ENCODE measurements around the gene STPG1.

The STPG1 gene

DNA sequence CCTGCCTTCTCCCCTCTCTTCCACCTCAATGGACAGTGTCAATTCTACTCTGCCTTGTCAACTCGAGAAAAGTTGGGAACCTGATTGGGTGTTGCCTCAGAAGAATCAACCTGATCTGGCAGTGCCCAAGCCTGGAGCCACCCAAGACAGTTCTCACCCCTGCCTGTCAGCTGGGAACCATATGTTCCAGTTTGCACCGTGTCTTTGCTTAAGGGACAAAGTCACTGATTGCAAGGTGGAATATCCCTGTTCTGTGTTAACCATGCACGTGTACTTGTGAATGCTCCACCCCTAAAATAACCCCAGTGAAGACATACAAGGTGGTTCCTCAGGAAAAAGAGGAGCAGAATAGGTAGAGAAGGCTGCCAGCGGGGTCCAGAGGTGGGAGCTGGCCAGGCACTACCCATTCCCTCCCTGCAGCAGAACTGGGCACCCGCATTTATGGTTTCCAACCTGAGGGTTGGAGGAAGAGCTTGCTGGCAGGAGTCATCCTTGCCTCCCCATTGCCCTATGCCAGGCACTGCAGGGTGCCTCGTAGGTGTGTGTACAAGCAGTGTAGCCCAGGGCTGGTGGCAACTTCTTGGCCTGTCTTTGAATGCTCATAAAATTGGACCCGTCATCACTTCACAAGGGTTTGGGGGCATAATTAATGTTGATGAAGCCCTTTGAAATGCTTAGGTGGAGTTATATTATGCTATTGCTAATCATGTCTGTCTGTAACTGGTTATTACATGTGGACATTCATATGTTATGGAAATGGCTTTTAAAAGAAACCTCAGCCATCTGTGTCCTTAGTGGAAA is 13.4 kb upstream of the STPG1 start:
- no peak for DNase-seq (ENCODE audit: low spot score)

DNA sequence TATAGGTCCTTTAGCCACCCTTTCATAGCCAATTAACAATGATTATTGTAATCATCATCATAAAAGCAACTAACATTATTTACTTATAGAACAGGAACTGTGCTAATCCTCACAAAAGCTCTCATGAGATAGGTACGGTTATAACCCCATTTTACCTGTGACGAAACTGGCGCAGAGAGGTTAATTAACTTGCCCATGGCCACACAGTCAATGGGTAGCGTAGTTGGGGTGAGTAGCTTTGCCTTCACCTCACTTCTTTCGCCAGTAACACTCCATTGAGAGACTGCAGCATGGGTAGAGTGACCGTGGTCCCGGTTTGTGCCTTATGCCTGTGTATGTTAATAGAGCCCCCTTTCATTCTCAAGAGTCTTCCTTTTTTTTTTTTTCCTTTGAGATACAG is 12.3 kb upstream of the STPG1 start:
- DNase-seq (ENCODE audit: low spot score): no peak

DNA sequence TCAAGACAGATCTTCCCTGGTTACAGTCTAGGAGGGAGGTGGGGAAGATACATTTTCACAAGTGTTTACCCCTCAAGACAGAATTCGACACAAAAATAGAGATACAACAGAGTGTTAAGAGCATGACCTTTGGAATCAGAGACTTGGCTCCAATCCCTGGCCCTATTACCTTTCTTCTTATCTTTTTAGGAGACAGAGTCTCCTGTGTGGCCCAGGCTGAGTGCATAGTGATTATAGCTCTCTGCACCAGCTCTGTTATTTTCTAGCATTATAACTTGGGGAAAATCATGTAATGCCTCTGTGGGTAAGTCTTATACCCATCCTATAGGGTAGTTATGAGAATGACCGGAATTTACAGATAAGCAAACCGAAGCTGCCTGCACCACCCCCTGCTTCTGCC is 11.9 kb upstream of the STPG1 start:
- DNase-seq (ENCODE audit: low spot score): no peak

DNA sequence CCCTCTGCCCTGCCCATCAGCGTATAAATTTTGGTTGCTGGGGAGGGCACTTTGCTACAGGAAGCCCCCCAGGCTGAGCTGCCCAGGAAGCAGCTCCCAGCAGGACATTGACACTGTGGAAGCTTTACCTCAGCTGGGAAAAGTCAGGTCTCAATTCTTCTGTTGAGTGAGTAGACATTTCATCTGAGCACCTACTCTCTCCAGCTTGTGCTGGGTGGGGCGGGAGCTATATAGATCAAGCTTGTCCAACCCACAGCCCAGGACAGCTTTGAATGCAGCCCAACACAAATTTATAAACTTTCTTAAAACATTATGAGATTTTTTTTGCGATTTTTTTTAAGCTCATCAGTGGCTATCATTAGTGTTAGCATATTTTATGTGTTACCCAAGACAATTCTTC is 11.4 kb upstream of the STPG1 start:
- no peak for DNase-seq (ENCODE audit: low spot score)

DNA sequence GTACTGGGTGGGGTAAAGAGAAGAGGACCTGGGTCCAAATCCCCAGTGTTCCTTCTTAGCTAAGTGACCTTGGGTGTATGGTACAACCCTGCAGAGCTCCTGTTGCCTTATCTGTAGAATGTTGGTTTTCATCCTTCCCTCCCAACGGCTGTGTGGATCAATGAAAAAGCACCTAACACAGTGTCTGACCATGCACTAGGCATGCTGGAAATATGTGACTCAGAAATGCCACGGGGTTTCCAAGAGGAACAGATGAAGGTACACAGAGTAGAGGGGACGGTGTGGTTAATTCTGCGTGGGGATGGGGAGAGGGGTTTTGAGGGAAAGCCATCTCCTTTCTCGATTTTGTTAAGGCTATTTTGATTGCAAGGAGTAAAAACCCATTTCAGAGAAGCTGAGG is 10.6 kb upstream of the STPG1 start:
- no peak for DNase-seq (ENCODE audit: low spot score)

DNA sequence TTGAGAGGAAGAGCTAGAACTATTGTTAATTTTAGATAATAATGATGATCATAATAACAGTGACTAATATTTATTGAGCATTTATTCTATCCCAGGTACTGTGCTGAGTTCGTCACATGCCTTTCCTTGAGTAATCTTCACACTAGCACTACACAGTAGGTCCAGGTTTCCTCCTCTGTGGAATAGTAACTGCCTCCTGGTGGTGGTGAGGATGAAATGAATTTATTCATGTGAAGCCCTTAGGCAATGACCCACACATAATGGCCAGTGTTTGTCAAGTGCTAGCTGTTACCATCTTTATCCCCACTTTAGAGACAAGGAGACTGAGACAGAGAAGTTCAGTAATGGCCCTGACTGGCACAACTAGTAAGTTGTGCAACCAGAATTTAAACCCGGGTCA is 7.9 kb upstream of the STPG1 start:
- no peak for DNase-seq (ENCODE audit: low spot score)

DNA sequence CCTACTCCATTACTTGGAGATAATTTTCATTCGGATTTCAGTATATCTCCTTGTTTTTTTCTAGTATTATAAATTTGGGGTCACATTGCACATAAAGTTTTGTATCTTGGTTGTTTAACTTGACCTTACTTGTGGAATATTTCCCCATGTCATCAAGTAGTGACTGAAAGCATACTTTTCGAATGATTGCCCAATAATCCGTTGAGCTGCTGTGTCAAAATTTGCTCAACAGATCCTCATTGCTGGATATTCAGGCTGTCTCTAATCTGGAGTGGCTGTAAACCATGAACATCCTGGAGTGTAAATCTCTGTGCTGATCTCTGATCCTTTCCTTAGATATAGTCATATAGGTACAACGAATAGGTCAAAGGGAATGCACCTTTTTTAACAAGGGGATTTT is 7.0 kb upstream of the STPG1 start:
- DNase-seq (ENCODE audit: low spot score): no peak

DNA sequence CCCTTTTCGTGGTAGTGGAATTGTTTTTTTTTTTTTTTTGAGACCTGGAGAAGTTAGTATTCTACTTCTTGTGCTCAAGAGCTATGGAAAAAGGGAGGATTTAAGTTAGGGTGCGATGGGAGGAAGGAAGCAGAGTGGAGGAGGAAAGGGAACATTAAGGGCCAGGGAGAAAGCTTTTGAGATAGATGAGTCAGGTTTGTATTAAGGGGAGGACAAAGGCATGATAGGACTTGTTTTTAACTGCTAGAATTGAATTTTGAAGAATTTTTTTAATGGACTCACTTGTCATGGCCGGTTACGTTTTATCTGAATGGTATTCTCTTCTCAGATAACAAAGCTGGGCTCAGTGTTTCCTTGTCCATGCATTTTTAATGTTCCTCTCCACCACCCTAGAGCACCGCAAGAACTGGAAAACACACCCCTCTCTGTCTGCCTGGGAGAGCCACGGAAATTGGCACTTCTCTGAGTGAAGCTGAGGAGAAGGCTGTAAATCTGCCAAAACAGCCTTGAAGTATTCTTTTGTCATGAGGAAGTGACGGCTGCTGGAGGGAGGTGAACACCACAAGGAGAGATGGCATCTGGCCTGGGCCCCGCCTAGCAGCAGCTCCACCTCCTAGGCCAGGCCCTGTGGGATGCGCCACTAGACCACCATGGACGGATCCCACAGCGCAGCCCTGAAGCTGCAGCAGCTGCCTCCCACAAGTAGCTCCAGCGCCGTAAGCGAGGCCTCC is 5.5 kb upstream of the STPG1 start:
- DNase-seq (ENCODE audit: low spot score): no peak

DNA sequence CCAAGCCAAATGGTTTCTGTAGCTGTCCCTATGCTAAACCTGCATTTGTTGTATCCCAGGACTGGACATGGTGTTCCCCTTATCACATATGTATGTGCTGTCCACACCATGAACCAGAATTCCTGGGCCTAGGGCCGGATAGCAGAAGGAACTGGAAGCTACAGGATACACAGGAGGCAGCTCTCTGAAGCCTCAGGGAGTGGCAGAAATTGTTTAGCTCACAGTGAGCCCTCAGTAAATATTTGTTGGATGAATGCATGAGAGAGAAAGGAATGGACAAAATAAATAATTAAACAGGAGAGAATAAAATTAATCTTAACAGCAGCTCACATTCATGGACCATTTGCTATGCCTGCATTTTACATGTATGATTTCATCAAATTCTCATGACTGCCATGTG is 4.1 kb upstream of the STPG1 start:
- DNase-seq (ENCODE audit: low spot score): no peak

DNA sequence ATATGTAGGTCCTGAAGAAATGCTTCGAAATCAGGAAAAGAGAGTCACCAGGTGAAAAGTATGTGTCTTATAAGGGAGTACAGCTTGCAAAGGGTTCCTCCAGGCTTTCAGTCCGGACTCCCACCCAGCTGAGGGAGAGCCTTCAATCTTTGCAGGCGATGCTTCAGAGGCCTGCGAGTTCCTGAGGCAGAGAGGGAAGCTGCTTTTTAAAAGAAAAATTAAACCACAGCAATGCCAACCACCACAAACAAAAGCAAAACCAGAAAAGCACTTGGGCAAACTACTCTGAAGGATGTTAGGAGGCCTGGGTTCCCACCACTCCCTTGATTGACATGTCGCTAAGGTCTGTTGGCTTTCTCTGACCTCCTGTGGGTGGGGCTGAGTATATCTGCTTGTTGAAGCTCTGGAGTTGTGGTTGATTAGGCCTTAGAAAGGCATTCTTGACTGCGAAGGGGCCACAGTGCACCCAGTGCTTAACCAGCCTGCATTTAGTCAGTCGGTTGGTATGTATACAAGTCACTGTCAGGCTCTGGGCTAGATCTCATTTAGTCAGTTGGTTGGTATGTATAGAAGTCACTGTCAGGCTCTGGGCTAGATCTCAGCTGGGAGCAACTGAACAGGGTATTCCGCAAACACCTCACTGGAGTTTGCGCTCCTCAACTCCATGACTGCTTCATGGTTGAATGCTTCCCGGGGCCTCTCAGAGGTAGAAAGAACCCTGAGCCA is 3.2 kb upstream of the STPG1 start:
- peak; percentile 59 for DNase-seq (ENCODE audit: low spot score)

DNA sequence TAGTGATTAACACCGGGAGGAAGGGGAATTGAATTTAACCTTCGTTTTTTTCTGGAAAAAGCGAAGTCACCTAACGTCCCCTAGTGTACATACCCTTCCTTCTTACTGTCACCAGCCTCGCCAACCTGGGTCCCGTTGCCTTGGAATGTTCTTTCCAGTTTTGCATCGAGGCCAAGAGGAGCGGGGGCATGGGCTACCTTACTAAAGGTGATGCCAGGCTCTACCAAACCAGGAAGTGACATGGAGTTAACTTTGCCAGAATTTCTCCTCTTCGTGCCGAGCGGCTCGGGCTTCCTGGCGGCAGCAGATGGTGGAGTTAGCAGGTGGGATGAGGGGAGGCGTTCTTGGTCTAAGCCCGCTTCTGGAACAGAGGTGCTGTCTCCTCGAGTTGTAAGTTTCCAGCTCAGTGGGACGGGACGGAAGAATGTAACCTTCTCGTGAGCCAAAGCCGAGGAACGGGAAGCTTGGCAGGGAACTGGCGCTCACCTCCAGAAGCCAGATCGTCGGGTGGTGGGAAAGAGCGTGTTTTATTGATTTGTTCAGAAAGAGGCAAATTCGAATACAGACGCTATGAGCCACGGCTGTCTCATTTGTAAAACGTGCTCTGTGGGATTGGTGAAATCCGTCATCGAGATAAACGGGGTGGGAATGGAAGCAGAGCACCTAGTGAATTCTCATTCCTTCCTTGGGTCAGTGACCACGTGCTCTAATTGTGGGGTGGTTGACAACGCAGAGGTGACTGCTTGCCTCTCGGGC is 2.5 kb upstream of the STPG1 start:
- DNase-seq (ENCODE audit: low spot score): peak; percentile 24

DNA sequence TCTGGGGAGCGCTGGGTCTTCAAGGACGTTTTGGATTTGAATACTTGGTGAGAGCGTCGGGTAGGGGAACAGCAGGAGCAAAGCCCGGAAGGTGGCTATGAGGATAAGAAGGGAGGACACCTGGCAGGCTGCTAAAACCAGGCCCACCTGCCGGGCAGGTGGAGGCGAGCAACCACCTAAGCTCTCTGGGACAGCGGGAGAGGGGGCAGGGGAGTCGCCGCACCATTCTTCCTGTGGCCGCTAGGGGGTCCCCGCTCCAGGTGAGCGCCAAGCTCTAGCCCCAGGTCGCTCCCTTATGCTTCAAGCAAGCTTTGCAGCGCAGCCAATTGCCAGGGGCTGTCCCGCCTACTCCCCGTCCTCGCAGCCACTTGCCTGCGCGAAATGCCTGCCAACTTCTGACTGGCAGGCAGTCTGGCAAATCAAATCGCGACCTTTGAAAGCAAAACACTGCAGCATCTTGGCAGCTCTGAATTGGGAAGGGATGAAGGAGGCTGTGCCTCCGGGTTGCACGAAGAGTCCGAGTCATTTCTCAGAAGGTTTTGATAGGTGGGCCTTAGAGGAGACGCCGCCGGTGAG is 1.8 kb upstream of the STPG1 start, which contains the start of gene NIPAL3:
TSS of gene NIPAL3 (plus strand) at position 469 of the 576 bp plus-strand sequence. CDS start 3,746 bp downstream, outside the sequence.
- peak; percentile 99 for DNase-seq (ENCODE audit: low spot score)

DNA sequence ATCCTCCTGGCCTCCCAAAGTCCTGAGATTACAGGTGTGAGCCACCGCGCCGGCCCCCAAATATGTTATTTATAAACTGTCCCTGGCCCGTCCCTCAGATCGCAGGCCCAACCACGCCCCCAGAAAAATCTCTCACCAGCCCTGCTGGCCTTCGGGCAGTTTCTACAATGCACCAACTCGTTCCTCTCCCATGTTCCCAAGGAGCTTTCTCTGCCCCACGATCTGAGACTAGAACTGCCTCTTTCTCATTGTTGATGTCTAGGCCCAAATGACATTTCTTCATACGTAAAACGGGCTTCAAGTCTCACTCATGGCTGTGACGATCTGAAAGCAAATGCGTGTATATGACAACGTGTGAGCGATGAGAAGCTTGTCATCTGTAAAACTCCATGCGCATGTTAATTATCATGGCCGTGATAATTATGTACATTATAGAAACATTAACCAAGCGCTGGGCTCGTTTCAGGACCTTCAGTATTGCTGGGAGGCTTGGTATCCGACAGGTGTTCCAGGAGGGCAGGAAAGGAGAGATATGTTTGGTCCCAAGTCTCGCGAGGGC is 1.3 kb upstream of the STPG1 start:
- DNase-seq (ENCODE audit: low spot score): no peak

DNA sequence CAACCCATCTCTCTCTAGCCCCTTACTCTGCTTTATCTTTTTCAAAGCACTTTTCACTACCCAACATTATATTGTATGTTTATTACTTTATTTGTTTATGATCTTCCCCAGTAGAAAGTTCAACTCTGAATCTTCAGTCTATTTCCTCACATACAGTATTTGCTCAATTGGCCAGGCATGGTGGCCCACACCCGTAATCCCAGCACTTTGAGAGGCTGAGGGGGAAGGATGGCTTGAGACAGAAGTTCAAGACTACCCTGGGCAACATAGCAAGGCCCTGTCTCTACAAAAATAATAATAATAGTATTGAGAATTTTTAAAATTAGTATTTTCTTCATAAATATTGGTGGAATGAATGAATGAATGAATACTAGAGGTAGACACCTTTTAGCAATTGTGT is 1.2 kb downstream of the STPG1 start:
- no peak for DNase-seq (ENCODE audit: low spot score)

DNA sequence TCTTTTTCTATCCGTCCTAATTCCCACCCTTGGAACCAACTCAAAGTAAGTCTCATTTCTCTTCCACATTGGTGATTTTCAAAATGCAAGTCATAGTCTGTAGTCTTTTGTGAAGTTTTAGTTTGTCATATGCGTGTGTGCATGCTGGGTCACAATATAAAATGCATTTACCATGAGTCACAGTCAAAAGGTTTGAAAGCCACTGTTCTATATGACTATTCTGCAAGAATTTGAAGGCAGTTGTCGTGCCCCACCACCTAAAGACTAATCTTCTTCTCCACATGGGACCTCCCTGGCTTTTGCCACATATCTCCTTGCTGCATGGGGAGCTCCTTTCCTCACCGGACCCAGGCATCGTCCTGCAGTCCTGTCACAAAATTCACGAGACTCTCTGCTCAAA is 1.6 kb downstream of the STPG1 start:
- no peak for DNase-seq (ENCODE audit: low spot score)

DNA sequence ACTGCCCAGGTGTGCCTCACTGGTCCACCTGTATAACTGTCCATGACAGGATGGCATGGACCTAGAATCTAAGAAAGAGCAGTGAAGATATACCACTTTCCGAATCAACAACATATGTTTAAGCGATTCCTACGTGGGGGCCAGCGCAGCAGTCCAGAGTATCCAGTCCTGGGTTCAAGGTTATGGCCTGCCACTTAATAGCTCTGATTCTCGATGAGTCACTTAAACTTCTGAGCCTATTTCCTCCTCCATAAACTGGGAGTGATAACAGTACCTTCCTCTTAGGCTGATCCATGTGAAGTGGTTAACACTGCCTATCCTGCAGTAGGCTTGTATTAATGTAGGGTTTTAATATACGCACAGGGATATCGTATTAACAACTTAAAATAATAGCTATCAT is 2.8 kb downstream of the STPG1 start:
- DNase-seq (ENCODE audit: low spot score): no peak

DNA sequence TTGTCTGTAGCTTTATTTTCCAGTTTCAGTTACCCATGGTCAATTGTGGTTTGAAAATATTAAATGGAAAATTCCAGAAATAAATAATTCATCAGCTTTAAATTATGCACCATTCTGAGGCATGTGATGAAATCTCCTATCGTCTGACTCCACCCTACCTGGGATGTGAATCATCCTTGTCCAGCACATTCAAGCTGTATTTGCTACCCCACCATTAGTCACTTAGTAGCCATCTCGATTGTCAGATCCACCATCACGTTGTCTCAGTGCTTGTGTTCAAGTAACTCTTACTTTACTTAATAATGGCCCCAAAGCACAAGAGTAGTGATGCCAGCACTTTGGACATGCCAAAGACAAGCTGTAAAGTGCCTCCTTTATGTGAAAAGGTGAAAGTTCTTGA is 4.0 kb downstream of the STPG1 start:
- DNase-seq (ENCODE audit: low spot score): no peak

DNA sequence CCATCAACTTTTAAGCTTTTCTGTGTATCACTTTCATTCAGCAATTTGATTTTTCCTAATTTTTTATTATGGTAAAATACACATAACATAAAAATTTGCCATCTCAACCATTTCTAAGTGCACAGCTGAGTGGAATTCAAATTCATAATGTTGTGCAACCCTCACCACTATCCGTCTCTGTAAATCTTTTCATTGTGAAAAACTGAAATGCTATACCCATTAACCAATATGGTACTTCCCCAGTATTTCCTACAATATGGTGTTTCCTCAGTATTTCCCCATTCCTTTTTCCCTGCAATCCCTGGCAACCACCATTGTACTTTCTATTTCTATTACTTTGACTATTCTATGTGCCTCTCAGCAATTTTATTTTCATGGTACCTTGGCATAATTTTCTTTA is 6.8 kb downstream of the STPG1 start:
- no peak for DNase-seq (ENCODE audit: low spot score)

DNA sequence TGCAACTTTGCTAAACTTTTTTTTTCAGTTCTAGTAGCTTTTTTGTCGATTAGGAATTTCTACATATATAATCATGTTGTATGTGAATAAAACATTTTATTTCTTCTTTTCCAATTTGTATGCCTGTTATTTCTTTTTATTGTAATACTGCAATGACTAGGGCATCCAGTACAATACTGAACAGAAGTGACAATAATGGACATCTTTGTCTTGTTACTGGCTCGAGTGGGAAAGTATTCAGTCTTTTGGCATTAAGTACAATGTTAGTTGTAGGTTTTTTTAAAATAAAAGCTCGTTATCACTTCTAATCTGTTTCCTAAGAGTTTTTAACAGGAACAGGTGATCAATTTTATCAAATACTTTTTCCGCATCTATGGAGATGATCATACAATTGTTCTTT is 9.8 kb downstream of the STPG1 start:
- no peak for DNase-seq (ENCODE audit: low spot score)

DNA sequence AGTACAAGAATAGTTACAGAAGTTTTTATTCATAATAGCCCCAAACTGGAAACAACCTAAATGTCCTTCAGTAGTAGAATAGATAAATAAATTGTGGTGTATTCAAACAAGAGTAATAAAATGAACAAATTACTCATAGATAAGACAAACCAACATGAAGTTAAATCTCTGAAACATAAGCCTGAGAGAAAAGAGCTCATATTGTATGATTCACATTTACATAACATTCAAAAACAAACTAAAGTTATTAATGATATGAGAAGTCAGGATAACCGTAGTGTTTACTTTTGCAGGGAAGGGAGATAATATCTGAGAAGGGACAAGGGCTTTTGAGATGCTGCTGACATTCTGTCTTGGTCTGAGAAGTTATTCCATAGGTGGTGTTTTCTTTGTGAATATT is 13.5 kb downstream of the STPG1 start:
- no peak for DNase-seq (ENCODE audit: low spot score)

DNA sequence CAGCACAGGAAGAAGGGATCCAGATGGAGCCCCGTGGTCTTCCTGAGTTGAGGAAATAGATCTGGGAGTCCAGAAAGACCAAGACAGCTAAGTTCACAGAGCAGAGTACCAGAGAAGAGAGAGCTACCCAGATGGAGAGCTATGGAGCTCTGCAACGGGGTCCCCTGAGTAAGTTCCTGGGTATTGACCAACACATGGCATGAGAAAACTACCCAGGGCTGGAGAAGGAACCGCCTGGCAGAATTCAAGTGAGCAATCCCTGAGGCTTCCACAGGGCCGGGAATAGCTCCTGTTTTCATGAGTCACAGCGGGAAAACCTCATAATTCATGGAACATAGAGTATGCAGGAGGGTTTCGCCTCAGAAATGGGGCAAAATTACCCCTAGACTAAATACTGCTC is 19.7 kb downstream of the STPG1 start:
- no peak for DNase-seq (ENCODE audit: low spot score)
